Sigmoid colon (tissue), 4 donors: ENCODE data around the gene ZNF354B.

Source experiments
- EP300 ChIP-seq, 4 donors: sonication (generic); formaldehyde crosslinking; IDR thresholded peaks; one replicate each; pipeline ENCODE4 v1.6.1; 2017; ENCODE audit warnings: antibody characterized with exemption in 4 of 4
- TF ChIP-seq, protein P1 (sequence below), 4 experiments: fragments of 450-650 bp in 3 of 4; fragments of 200-600 bp in 1 of 4; IDR thresholded peaks; one replicate each; pipeline ENCODE4 v1.5.1; 2016 to 2019; ENCODE audit warnings: antibody characterized with exemption in 4 of 4, mild to moderate bottlenecking in 3 of 4, moderate library complexity in 2 of 4

- TF ChIP-seq, protein P1, sequence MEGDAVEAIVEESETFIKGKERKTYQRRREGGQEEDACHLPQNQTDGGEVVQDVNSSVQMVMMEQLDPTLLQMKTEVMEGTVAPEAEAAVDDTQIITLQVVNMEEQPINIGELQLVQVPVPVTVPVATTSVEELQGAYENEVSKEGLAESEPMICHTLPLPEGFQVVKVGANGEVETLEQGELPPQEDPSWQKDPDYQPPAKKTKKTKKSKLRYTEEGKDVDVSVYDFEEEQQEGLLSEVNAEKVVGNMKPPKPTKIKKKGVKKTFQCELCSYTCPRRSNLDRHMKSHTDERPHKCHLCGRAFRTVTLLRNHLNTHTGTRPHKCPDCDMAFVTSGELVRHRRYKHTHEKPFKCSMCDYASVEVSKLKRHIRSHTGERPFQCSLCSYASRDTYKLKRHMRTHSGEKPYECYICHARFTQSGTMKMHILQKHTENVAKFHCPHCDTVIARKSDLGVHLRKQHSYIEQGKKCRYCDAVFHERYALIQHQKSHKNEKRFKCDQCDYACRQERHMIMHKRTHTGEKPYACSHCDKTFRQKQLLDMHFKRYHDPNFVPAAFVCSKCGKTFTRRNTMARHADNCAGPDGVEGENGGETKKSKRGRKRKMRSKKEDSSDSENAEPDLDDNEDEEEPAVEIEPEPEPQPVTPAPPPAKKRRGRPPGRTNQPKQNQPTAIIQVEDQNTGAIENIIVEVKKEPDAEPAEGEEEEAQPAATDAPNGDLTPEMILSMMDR (IDR thresholded peaks at IDR 0.05): no peak
- TF ChIP-seq EP300 (IDR thresholded peaks at IDR 0.05): no peak
These were observed 9.8 kb downstream of the ZNF354B start for GRCh38 chr5:178869577-178869976.
